Measurements from ENCODE around the gene CFAP99.

DNA sequence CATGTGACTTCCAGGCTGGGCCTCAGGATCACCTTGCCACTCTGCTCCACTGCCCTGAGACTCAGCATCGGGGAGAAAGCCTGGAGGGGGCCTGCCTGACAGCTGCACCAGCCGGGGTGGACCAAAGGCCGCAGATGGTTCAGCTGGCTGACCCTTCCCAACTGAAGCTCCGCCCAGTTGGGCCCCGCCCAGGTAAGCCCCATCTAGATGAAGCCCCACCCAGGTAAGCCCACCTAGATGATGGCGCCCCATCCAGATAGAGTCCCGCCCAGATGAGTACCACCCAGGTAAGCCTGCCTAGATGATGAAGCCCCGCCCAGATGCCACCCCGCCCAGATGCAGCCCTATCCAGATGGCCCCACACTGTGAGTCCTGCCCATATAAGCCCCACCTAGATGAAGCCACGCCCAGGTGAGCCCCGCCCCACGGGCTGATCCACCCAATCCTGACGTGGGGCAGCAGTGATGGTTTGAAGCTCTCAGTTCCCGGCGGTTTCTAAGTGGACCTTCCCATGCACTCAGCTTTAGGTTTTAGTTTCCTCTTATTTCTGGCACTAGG, 10.3 kb upstream of the CFAP99 start:
- TF ChIP-seq, protein P1, sequence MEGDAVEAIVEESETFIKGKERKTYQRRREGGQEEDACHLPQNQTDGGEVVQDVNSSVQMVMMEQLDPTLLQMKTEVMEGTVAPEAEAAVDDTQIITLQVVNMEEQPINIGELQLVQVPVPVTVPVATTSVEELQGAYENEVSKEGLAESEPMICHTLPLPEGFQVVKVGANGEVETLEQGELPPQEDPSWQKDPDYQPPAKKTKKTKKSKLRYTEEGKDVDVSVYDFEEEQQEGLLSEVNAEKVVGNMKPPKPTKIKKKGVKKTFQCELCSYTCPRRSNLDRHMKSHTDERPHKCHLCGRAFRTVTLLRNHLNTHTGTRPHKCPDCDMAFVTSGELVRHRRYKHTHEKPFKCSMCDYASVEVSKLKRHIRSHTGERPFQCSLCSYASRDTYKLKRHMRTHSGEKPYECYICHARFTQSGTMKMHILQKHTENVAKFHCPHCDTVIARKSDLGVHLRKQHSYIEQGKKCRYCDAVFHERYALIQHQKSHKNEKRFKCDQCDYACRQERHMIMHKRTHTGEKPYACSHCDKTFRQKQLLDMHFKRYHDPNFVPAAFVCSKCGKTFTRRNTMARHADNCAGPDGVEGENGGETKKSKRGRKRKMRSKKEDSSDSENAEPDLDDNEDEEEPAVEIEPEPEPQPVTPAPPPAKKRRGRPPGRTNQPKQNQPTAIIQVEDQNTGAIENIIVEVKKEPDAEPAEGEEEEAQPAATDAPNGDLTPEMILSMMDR (IDR thresholded peaks at IDR 0.05): no peak
- TF ChIP-seq POLR2AphosphoS5 (IDR thresholded peaks at IDR 0.05; ENCODE audit: low read depth, low read length): no peak
- TF ChIP-seq, protein P2, sequence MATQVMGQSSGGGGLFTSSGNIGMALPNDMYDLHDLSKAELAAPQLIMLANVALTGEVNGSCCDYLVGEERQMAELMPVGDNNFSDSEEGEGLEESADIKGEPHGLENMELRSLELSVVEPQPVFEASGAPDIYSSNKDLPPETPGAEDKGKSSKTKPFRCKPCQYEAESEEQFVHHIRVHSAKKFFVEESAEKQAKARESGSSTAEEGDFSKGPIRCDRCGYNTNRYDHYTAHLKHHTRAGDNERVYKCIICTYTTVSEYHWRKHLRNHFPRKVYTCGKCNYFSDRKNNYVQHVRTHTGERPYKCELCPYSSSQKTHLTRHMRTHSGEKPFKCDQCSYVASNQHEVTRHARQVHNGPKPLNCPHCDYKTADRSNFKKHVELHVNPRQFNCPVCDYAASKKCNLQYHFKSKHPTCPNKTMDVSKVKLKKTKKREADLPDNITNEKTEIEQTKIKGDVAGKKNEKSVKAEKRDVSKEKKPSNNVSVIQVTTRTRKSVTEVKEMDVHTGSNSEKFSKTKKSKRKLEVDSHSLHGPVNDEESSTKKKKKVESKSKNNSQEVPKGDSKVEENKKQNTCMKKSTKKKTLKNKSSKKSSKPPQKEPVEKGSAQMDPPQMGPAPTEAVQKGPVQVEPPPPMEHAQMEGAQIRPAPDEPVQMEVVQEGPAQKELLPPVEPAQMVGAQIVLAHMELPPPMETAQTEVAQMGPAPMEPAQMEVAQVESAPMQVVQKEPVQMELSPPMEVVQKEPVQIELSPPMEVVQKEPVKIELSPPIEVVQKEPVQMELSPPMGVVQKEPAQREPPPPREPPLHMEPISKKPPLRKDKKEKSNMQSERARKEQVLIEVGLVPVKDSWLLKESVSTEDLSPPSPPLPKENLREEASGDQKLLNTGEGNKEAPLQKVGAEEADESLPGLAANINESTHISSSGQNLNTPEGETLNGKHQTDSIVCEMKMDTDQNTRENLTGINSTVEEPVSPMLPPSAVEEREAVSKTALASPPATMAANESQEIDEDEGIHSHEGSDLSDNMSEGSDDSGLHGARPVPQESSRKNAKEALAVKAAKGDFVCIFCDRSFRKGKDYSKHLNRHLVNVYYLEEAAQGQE (IDR thresholded peaks at IDR 0.05; ENCODE audit: insufficient read depth in 1 of 2, low read depth in 2 of 2, low read length in 1 of 2): no peak

Measured in Panc1 (cell line).